Fibroblast of mammary gland (primary cell): ENCODE results near the gene FBXL17.

Experiments
- DNase-seq: peaks from one replicate; pipeline ENCODE4 v3.0.0-alpha.2; 2010; ENCODE audit warnings: low read depth
- H3K4me3 ChIP-seq: 2 replicates; pipeline ENCODE4 v1.5.1; 2011; ENCODE audit warnings: low read depth, mild to moderate bottlenecking, low read length, moderate library complexity; ENCODE audit not compliant: control insufficient read depth
- TF ChIP-seq, protein P1 (sequence below): conservative IDR thresholded peaks from 2 replicates; pipeline ENCODE4 v1.5.1; 2011; ENCODE audit warnings: low read depth, low read length, inconsistent platforms; ENCODE audit not compliant: control insufficient read depth, insufficient read depth

The FBXL17 gene

DNA sequence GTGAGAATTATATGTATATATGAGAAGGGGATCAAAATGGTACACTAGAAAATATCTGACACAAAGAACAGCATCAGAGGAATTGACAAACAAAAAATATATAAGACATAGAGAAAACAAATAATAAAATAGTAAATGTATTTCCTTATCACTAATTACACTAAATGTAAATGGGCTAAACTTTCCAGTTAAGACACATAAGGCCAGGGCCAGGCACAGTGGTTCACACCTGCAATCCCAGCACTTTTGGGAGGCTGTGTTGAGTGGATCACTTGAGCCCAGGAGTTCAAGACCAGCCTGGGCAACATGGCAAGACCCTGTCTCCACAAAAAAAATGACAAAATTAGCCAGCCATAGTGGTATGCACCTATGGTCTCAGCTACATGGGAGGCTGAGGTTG, 8.5 kb downstream of the FBXL17 start:
- DNase-seq, result no peak
- H3K4me3 ChIP-seq, result no peak overlapping the region
- TF ChIP-seq, protein P1, sequence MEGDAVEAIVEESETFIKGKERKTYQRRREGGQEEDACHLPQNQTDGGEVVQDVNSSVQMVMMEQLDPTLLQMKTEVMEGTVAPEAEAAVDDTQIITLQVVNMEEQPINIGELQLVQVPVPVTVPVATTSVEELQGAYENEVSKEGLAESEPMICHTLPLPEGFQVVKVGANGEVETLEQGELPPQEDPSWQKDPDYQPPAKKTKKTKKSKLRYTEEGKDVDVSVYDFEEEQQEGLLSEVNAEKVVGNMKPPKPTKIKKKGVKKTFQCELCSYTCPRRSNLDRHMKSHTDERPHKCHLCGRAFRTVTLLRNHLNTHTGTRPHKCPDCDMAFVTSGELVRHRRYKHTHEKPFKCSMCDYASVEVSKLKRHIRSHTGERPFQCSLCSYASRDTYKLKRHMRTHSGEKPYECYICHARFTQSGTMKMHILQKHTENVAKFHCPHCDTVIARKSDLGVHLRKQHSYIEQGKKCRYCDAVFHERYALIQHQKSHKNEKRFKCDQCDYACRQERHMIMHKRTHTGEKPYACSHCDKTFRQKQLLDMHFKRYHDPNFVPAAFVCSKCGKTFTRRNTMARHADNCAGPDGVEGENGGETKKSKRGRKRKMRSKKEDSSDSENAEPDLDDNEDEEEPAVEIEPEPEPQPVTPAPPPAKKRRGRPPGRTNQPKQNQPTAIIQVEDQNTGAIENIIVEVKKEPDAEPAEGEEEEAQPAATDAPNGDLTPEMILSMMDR, result no peak

DNA sequence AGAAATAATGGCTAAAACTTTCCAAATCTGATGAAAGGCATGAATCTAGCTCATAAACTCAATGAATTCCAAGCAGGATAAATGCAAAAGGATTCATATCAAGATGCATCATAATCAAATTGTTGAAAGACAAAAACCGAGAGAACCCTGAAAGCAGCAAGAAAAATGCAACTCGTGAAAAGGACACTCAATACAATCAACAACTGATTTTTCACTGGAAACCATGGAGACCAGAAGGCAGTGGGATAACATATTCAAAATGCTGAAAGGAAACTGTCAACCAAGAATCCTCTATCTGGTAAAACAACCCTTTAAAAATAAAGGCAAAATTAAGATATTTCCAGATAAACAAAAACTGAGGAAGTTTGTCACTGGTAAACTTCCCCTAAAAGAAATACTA, 9.5 kb downstream of the FBXL17 start:
- DNase-seq, result no peak
- no peak overlapping the region for H3K4me3 ChIP-seq
- TF ChIP-seq, protein P1, result no peak

- no peak overlapping the region for H3K4me3 ChIP-seq
- DNase-seq, result no peak
- TF ChIP-seq, protein P1, result no peak
Measured at GRCh38 chr5:108371263-108371662, 10.6 kb downstream of the FBXL17 start.

- TF ChIP-seq, protein P1, result no peak
- no peak overlapping the region for H3K4me3 ChIP-seq
Measured at GRCh38 chr5:108369167-108369566, 12.7 kb downstream of the FBXL17 start.

DNA sequence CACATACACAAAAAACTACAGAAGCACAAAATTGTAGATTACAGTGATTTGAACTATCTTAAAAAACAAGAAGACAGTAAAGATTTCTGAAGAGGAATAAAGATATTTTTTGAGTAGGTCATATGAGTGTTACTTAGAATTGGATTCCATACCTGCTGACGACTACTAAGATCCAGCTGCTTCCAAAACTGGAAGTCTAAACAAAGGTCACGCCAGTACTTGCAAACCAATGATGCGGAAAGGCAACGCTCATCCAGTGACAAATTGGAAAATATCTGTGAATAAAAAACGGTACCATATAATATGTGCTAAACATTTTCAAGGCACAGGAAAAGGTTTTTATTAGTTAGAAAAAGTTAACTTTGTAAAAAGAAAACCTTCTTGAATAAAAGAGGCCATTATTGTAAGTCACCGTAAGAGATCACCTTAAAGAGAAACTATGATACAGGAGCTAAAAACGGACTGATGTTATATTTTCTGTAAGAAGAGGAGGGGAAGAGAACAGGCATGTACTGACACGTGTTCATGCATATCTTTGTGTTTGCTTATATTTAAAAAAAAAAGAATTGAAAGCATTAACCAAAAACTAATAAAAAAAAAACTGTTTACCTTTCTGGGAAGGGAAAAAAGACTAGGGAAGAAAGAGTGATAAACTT, 14.1 kb downstream of the FBXL17 start:
- TF ChIP-seq, protein P1, result no peak
- no peak for DNase-seq
- no peak overlapping the region for H3K4me3 ChIP-seq

More at GRCh38 chr5:108369167-108369566, 12.7 kb downstream of the FBXL17 start:
- no peak for DNase-seq

GRCh38 chr5:108366500-108366899, 15.4 kb downstream of the FBXL17 start:
- DNase-seq, result no peak
- TF ChIP-seq, protein P1, result no peak

More at GRCh38 chr5:108366500-108366899, 15.4 kb downstream of the FBXL17 start:
- H3K4me3 ChIP-seq, result no peak overlapping the region
